ENCODE data around the gene NCKAP5.

The NCKAP5 gene

DNA sequence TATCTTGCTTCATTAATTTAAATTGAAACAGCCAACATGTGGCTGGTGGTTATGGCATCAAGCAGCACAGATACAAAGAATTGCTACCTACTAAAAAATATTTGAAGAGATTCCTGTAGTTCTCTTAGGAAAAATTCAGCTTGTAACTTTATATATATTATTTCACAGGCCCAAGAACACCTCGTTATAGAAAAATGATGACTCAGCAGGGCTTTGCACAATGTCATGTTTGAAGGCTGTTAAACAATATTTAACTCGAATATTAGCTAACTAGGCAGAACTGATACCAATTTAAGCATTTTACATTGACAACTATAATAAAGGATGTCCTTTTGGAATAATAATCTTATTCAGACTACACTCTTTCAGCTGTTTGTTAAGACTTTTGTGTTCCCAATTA, 795.9 kb downstream of the NCKAP5 start:
- no peak for DNase-seq

DNA sequence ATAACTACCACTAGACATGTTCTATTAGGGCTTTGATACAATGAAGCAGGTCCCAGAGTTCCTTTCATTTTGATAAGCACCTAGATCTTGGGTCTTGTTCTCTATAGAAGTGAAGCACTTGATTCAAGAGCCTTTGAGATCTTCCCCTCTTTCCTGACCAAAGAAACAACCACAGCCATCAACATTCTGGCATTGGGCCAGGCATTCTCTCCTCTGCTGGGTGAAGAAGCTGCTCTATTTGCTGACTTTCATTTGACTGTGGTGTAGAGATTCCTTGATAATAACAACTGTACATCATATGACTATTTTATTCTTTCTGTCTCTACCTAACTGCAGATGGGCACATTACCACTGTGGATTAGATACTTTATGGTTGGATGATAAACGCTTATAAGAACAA, 801.7 kb downstream of the NCKAP5 start:
- no peak for DNase-seq

DNA sequence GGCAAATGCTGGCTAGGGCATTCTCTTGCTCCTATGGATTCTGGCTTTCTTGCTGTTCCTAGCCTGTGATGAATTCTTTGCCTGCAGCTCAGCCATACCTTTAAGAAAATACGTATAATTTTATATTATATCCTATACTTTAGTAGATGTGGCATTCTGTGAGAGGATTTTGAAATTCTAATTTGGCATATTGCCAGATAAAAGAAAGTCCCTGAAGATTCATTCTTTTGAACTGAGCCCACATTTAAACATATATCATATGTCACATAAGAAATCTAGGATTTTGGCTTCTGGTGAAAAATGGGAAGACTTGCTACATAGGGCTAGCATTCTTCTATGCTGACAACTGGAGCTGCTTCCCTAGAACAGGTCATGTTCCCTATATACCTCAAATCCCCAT, 806.8 kb downstream of the NCKAP5 start:
- DNase-seq, result no peak

DNA sequence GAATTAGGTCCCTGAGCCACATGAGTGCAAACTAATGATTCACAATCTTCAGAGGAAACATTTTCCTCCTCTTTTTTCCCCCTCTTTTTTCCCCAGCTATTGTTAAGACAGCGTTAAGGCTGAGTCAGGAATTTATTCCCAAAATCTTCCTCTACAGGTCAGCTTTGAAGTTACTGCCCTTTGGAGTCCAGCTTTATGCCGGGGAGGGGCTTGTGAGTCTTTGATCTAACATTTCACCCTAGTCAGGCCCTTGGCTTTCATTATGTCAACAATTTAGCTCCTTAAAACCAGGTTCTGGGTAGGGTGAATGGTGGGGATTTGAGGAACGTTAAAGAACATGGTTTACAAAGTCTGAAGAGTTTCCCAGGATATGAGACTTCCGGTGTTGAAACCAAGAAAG, 807.3 kb downstream of the NCKAP5 start:
- DNase-seq, result no peak

DNA sequence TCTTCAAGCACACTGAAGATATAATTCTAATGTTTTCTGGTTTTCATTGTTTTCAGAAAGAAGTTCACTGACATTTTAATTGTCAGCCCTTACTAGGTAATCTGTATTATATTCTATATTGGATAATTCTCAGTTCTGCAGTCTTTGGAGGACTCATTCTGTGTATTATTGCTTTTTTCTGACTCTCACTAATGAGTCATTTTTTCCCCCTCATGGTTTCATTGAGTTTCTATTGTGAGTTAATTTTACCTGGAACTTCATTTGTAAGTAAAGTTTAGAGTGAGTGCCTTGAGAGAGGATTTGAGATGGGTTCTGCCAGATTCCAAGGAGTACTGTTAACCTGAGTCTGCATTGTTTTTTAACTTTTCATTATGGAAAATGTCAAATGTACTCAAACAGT, 807.9 kb downstream of the NCKAP5 start:
- DNase-seq, result no peak

DNA sequence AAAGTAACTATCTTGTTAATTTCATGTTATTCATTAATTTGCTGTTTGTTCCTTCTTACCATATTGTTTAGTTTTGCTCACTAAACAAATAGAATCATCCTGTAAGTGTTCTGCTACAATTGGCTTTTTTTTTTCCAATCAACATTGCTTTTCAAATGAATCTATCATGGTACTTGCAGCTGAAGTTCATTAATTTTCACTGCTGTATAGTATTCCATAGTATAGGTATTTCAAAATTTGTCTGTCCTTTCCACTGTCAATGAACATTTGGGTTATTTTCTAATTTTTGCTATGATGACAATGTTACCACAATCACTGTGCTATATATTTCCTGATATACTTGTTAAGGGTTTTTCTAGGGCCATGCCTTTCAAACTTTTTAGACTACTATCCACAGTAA, 809.3 kb downstream of the NCKAP5 start:
- no peak for DNase-seq

DNA sequence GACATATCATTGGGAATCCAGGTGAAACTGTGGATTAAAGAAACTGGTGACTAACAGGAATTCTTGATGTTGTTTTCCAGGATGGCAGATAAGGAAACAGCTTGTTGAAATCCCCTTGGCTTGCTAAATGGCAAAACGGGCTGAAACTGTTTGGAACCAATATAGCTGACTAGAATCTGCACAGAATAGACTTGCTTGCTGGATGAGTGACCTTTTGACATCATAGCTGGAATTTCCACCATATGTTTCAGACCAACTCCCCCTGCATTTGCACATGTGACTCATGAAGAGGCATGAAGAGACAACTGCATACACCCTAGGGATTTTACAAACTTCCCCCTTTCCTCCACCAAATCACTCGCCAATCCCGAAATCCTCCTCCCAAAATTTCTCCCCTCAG, 810.6 kb downstream of the NCKAP5 start:
- DNase-seq, result no peak

DNA sequence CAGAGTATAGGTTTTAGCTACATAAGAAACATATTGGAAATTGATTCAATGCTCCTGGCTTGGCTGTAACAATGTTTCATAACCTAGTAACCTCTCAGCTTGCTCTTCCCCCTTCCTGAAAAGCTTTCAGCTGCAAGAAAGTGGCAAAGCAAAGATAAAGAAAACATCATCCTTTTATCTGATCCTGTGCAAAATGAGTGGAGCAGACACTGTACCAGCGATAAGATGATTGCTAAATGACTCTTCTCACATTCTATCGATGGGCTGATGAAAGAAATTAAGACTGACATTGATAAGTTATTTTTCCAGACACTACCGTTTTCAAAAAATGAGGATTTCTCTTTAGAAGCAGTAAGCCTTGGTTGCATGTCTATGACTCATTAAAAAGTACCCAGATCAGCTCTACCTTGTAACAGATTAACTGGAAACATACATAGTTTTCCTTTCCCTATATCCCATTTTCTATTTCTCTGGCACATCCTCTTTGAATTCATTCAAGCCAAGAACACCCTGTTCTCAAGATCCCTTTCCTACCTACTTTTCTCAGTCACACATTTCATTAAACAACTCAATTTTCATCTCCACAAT, 811.2 kb downstream of the NCKAP5 start:
- DNase-seq, result no peak

DNA sequence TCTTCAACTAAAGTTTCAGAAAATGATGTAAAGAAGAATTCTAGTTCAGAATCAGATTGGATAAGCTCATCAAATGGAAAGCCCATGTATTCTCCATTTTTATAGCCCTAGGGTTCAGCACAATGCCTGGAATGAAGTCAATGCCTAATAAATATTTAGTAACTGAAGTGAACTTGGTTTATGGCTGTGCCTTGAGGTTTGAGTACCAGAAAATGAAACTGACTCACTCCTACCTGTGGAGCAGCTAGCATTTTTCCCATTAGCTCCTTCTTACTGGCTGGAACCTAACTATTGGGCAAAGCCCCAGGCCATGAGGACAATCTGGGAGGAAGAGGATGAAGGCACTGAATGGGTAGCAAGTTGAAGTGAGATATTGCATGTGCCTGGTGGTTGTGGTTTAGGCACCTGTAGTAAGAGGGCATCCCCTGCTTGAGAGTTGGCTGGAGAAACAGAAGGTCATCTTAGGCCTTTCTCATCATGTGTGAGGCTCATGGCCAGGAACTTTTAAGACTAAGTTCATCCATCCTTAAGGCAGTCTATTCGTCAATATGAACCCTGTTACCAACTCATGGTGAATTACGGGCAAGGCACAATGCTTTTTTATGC, 813.3 kb downstream of the NCKAP5 start:
- DNase-seq, result no peak

DNA sequence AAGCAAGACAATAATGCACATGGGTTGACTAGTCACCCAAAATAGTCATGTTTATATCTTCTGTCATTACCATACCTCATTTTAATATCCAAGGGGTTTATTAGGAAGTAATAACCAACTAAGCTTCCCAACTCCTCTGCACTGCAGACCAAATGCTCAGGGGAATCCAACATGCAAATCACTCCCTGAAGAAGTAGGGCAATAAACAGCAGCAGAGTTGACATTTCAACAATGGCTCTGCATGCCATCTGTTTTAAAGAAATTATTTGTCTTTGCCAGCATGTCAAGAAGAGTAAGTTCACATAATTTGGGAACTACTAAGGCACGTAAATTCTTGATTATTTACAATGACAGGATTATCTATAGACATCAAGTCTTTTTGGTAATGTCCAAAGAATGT, 813.9 kb downstream of the NCKAP5 start:
- DNase-seq, result no peak

DNA sequence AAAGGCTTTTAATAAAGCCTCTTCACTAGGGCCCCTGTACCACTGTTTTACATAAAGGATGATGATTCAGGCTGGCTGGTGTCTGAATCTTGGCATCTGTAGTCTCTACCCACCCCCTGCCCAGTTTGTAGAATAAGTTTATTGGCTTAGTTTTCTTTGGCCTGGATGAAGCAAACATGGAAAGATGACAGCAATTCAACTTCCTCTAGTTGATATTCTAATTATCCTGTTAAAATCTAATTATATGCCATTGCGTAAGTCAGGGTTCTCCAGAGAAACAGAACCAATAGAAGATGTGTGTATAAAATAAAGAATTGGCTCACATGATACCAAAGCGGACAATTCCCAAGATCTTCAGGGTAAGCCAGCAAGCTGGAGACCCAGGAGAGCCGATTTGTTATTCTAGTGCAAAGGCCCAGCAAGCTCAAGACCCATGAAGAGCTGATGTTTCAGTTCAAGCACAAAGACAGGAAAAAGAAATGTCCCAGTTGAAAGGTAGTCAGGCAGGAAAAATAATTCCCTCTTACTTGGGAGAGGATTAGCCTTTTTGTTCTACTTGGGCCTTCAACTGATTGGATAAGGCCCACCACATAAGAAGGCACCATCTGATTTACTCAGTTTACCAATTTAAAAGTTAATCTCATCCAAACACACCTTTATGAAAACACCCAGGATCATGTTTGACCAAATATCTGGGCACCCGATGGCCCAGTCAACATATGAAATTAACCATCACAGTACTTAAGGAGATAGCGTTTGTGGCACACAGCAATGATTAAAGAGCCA, 815.6 kb downstream of the NCKAP5 start:
- no peak for DNase-seq

DNA sequence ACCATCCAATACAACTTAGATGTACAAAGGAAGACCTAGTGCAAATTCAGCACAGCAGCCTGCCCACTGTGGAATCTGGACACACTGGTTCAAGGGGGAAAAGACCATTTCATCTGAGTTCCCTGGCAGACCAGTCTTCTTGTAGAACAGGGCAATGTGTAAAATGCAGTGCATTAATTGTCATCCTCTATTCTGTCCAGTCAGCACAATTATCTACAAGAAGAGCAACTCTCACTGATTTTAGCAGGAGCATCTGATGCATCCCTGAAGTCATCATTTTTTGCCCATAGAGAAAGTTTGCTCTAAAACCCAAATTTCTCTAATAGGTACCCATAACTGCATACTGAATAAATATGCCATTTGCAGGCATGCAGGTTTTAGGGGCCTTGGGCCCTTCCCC, 816.4 kb downstream of the NCKAP5 start:
- DNase-seq, result no peak

DNA sequence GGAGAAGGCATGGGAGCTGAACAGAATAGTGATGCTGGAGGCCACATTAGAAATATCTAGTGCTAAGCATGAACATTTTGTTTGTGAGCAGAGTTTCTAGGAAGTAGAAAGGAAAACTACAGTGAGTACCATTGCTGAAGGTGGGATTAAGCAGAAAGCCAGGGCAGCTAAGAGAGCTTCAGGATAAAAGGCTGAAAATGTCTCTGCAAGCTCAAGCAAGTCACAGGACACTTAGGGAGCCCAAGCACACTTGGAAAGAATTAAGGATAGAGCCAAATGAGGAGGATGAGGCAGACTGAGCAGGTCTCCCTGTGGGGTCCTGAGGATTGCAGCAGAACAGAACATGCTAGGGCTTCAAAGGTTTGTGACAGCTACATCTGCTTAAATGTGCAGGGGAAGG, 817.7 kb downstream of the NCKAP5 start:
- DNase-seq, result no peak

DNA sequence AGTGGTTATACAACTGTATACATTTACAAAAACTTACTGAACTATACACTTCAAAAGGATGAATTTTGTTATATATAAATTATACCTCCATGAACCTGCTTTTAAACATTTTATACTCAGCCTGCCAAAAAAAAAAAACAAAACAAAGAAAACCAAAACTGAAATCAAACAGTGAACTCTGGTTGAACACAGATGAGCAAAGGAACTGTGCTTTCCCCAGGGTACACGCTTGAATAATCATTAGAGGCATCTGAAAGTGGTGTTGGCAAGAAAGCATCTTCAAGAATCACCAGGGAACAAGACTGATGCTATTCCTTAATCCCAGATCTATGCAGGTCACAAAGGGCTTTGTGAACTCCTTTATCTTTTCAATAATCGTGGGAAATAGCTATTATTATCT, 821.2 kb downstream of the NCKAP5 start:
- no peak for DNase-seq

DNA sequence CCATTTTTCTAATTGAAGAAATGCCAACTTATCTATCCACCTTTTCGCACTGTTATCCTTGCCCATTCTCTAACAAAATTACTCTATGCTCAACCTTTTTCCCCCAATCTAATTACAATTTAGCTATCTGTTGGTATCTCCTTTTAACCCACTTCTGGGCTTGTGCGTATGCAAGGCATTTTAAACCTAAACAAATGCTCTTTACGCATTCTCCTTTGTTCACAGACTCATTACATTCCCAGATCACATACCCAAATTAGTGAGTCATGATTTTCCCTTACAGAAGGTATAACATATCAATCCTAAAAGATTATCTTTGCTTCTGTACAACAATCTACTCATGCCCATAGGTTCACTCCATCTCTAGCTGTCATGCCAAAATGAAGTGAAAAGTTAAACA, 826.5 kb downstream of the NCKAP5 start:
- DNase-seq, result no peak

DNA sequence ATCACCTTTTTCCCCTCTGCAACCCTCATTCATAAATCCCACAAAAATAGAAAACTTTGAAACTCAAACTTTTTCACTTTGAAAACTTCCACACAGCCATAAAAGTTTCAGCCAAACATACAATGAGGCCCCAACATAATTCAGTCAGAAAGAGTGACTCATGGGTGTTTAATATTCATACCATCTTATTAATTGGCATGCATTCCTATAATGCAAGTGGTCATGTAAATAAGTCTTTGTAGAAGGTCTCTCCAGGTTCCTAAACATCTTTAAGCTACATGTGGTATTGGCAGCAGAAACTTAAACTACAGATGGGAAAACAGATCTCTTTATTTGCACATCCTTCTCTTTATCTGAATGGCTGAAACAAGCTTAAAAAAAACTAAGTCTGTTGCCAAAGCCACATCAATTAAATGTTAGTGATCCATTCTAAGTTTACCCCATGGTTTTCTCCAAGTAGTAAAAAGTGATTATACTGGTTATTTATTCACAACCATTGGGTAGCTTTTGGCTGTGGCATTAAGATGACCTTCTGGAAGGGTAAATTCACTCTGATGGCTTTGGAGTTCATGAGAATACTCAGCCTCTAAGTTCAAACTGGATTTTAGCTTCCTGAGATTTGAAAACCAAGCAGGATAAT, 828.1 kb downstream of the NCKAP5 start:
- no peak for DNase-seq

DNA sequence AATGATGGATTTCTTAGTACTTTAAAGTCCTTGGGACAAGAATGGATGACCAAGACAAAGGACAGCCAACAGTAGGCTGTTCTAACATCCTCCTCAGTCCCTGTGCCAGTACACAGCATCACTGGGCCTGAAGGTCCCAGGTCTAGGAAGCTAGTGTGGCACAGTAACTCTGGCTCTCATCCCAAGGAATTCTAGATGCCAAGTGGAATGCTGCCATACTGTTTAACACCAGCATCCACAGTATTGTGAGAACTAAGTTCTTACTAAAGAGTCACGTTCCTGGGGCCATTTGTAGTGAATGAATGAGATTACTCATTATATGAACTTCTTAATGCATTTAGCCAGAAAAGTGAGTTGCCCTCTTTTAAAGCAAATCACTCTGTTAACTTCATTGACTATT, 830.0 kb downstream of the NCKAP5 start:
- no peak for DNase-seq

DNA sequence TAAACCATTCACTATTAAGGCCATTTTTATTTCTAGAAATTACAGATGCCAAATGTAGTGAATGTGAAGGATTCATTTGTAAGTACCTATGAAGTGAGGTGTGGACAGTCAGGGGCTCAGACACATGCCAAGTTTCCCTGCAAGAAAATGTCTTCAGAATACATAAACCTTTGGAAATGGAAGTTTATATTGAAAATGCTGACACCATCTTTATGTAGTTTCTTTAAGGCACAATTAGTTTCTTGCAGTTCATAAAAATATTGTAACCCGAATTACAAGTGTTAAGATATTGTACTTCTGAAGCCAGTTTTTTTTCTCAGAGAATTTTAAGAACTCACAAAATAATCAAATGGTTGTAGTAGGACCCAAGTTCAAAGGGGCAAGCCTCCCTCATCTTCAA, 832.2 kb downstream of the NCKAP5 start:
- DNase-seq, result no peak

DNA sequence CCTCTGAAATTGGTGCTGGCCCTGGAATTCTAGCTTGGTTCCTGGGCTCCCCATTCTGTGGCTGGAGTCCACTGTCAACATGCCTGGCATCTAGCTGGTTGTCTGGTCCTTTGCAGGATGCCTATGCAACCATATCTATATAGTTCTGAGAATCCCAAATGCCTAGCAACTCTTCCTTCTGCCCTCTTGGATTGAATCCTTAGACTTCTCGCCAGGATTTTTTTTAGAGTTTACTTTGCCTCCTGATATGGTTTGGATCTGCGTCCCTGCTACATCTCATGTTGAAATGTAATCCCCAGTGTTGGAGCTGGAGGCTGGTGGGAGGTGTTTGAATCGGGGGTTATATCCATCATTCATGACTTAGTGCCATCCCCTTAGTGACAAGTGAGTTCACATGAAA, 833.3 kb downstream of the NCKAP5 start:
- DNase-seq, result no peak

DNA sequence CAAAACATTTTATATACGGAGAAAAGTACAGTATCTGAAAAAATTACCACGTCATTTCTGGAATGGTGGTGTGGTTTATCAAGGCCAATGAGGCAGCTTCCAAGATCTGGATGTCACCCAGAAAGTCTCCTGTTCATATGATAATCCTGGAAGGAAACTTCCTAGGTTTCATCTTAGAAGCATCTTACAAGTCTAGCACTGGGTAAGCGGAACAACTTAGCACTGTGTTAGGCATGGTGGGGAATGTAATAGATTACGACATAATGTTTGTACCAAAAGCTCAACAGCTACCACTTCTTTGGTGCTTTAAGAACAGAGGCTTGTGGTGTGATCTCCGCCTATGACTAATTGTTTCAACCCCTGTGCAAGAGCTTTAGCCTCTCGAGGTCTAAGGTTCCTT, 835.2 kb downstream of the NCKAP5 start:
- no peak for DNase-seq

DNA sequence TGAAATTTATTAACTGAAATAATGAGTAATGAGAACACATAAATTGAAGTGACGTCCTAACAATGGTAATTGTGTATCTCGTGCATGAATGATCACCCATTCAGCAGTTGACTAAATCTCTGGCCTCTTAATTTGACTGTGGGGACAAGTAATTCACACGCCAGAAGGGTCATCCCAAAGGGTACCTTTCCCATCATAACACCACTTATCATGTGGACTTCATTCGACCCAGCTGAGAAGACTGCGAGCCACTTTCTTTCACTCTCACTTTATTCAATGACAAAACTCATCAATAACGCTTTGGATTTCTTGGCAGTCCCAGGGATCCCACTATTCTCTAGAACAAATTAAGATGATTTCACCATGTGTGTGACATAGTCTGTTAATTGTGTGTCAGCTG, 835.6 kb downstream of the NCKAP5 start:
- no peak for DNase-seq

DNA sequence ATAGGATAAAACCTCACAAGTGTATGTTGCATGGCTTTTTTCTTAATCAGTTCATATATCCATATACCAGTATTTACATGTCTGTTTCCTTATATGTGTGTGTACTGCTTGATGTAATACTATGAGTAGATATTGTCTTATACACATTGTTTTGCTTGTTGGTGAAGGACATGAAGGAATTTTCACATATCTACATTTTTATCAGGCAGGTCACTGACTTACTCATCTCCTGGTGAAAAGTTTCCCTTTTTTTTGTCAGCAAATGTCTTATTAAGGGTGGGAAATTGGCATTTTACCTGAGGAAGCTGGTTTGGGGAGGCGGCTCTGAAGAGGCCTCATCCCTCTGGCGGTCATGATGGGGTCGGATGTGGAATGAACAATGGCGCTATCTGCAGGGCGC, 836.8 kb downstream of the NCKAP5 start:
- DNase-seq, result no peak

DNA sequence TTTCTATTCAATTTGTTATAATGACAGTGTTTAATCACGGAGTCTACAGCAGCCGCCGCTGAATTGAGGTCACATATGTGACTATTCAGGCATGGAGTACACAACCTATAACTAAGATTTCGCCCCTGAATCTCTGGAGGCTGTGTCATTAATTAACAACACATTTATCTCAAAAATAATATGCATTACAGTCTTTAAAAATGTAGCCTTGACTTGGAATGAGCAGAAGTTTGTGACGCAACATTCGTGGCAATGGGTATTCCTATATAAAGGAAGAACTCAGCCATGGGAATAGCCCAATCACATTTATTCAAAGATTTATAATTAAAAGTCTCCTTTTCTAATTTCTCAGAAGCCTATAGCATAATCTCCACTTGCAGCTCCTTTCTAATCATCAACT, 837.7 kb downstream of the NCKAP5 start:
- no peak for DNase-seq

DNA sequence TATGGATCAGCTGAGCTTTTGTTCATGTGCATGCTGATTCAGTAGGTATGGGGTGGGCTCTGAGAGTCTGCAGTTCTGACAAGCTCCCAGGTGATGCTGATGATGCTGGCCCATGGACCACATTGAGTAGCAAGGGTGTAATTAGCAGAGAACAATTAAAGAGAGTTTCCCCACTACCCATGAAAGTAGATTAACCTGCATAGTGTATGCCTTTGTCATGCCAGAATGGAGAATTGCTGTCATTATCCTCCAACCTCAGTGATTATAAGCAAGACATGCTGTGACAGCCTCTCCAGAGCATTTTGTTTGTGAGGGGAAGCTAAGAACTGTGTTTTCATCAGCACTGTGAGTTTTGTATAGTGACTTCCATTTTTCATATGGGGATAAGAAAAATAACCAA, 838.7 kb downstream of the NCKAP5 start:
- no peak for DNase-seq
